SU-DHL-6 (cell line): ENCODE measurements around the gene GPR152.
"Not testable (repeated sequence)": the region's sequence is repeated elsewhere in the genome, so short reads cannot be mapped to it uniquely, and the experiment has no call there.

Experiments
- H2AFZ ChIP-seq: fragments of 200-600 bp; sonication (generic); 2 replicates; pipeline ENCODE4 v1.6.1; 2014; ENCODE audit warnings: low read depth, mild to moderate bottlenecking, moderate library complexity, mixed read lengths, antibody characterized with exemption, low read length; ENCODE audit not compliant: severe bottlenecking
- H3F3A ChIP-seq: fragments of 200-600 bp; shearing (Covaris generic); 2 replicates; pipeline ENCODE4 v1.6.0; 2016; ENCODE audit warnings: antibody characterized with exemption, mild to moderate bottlenecking; ENCODE audit not compliant: insufficient read depth
- H3K27ac ChIP-seq: fragments of 200-600 bp; sonication (generic); 2 replicates; pipeline ENCODE4 v1.5.1; 2016; ENCODE audit warnings: low read depth, mild to moderate bottlenecking, low read length, moderate library complexity, mixed read lengths
- H3K27me3 ChIP-seq: fragments of 200-600 bp; sonication (generic), shearing (Covaris generic); 2 replicates; pipeline ENCODE4 v1.6.0; 2014; ENCODE audit warnings: mild to moderate bottlenecking, low read length
- H3K36me3 ChIP-seq: fragments of 200-600 bp; sonication (generic); 2 replicates; pipeline ENCODE4 v1.6.1; 2014; ENCODE audit warnings: mild to moderate bottlenecking, low read length, mixed read lengths
- H3K4me2 ChIP-seq: fragments of 300-600, 200-600 bp; shearing (Covaris generic), sonication (generic); 2 replicates; pipeline ENCODE4 v1.6.0; 2014; ENCODE audit warnings: low read length, low read depth, mild to moderate bottlenecking; ENCODE audit not compliant: poor library complexity, severe bottlenecking
- H3K4me3 ChIP-seq: fragments of 200-600 bp; sonication (generic); 2 replicates; pipeline ENCODE4 v1.5.1; 2014; ENCODE audit warnings: antibody characterized with exemption, low read length, mild to moderate bottlenecking, mixed read lengths; ENCODE audit not compliant: insufficient read depth, poor library complexity, severe bottlenecking
- H3K79me2 ChIP-seq: fragments of 200-600 bp; sonication (generic); 2 replicates; pipeline ENCODE4 v1.6.1; 2014; ENCODE audit warnings: mild to moderate bottlenecking, low read length, moderate library complexity; ENCODE audit not compliant: insufficient read depth
- H3K9ac ChIP-seq: fragments of 200-600 bp; sonication (generic); 2 replicates; pipeline ENCODE4 v1.7.0; 2014; ENCODE audit warnings: mild to moderate bottlenecking, low read length
- H3K9me2 ChIP-seq: fragments of 200-600 bp; sonication (generic); replicated peaks from 2 replicates; pipeline ENCODE4 v1.6.1; 2014; ENCODE audit warnings: low read length; ENCODE audit not compliant: insufficient read depth
- H3K9me3 ChIP-seq: fragments of 200-600 bp; sonication (generic); 2 replicates; pipeline ENCODE4 v1.6.1; 2014; ENCODE audit warnings: low read length, mixed read lengths; ENCODE audit not compliant: insufficient read depth
- H4K20me1 ChIP-seq: fragments of 200-600 bp; sonication (generic); 2 replicates; pipeline ENCODE4 v1.6.1; 2014; ENCODE audit warnings: low read depth, mild to moderate bottlenecking, antibody characterized with exemption, low read length, moderate library complexity, mixed read lengths
- EZH2phosphoT487 ChIP-seq: fragments of 200-600 bp; sonication (generic), shearing (Covaris generic); conservative IDR thresholded peaks from 2 replicates; pipeline ENCODE4 v1.6.1; 2018; ENCODE audit warnings: mild to moderate bottlenecking, antibody characterized with exemption, low read length, moderate library complexity, mixed read lengths
- TF ChIP-seq, protein P1 (sequence below): fragments of 200-600 bp; sonication (generic); IDR thresholded peaks from one replicate; pipeline ENCODE4 v1.5.1; 2017; ENCODE audit warnings: antibody characterized with exemption, mild to moderate bottlenecking, low read length, moderate library complexity; ENCODE audit not compliant: insufficient read depth, poor library complexity, severe bottlenecking

Gene GPR152

DNA sequence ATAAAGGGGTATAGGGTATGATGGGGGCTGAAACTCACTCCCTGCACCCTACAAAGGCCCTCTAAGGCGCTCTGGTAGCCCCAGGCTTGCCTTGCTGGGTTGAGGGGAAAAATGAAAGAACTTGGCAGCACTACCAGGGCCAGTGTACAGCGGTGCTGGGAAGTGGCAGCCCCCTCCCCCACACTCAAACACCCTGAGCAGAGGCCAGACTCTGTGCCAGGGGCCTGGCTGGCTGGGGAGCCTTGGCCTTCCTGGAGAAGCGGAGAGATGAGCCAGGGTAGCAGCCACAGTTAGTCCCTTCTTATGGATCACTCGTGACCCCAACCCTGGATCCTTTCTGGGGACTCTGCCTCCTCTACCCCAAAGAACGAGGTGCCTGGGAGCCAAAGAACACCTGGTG, 13.8 kb upstream of the GPR152 start:
- H3K27me3 ChIP-seq: no peaks in the 10 kb centered on the region
- H3K27ac ChIP-seq: peak overlapping the region; percentile 94
- H2AFZ ChIP-seq: no peak overlapping the region
- H3K9me3 ChIP-seq: no peaks in the 10 kb centered on the region
- H3K36me3 ChIP-seq: no peaks in the 10 kb centered on the region
- peak overlapping the region; percentile 96 for H3K9ac ChIP-seq
- H3K9me2 ChIP-seq: no peaks in the 10 kb centered on the region
- peak overlapping the region; percentile 86 for H3K4me3 ChIP-seq
- H4K20me1 ChIP-seq: no peaks in the 10 kb centered on the region
- H3K4me2 ChIP-seq: peak overlapping the region; percentile 89
- peaks cover 44% of the 10 kb centered on the region for H3F3A ChIP-seq
- no peak for TF ChIP-seq EZH2phosphoT487
- TF ChIP-seq, protein P1, sequence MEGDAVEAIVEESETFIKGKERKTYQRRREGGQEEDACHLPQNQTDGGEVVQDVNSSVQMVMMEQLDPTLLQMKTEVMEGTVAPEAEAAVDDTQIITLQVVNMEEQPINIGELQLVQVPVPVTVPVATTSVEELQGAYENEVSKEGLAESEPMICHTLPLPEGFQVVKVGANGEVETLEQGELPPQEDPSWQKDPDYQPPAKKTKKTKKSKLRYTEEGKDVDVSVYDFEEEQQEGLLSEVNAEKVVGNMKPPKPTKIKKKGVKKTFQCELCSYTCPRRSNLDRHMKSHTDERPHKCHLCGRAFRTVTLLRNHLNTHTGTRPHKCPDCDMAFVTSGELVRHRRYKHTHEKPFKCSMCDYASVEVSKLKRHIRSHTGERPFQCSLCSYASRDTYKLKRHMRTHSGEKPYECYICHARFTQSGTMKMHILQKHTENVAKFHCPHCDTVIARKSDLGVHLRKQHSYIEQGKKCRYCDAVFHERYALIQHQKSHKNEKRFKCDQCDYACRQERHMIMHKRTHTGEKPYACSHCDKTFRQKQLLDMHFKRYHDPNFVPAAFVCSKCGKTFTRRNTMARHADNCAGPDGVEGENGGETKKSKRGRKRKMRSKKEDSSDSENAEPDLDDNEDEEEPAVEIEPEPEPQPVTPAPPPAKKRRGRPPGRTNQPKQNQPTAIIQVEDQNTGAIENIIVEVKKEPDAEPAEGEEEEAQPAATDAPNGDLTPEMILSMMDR: no peak
- H3K79me2 ChIP-seq: peaks cover 20% of the 10 kb centered on the region

DNA sequence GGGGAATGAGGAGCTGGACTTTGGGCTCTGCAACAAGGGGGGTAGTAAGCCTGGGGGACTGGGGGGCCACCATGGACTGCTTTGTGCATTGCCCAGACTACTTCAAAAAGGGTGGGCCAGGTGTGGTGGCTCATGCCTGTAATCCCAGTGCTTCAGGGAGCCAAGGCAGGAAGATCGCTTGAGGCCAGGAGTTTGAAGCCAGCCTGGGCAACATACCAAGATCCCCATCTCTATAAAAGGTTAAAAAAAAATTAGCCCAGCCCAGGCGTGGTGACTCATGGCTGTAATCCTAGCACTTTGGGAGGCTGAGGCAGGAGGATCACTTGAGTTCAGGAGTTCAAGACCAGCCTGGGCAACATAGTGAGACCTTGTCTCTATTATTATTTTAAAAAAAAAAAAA, 13.0 kb upstream of the GPR152 start:
- not testable (repeated sequence) for H3K36me3 ChIP-seq, H2AFZ ChIP-seq
- H3K4me3 ChIP-seq: peak overlapping the region; percentile 63

DNA sequence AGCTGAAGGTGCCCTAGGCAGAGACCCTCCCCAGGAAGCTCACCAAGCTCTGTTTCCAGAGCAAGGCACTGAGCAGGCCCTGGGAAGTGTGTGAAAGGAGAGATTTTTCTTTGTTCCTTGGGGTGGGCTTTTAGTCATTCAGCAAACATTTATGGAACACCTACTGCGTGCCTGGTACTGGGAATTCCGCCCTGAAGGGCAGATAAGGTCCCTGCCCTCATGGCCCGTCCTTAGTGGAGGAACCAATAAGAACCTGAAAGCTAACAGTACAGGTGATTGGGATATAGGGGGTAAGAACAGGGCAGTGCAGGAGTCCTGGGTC, 12.6 kb upstream of the GPR152 start:
- Histone ChIP-seq H3K27me3 (no peaks in the 10 kb centered on the region), H3K27ac (peak overlapping the region; percentile 94), H4K20me1 (no peaks in the 10 kb centered on the region), H3K9ac (peak overlapping the region; percentile 99), H3K79me2 (peaks cover 20% of the 10 kb centered on the region), H3F3A (peaks cover 56% of the 10 kb centered on the region), H3K36me3 (no peaks in the 10 kb centered on the region), H3K4me3 (peak overlapping the region; percentile 63), H2AFZ (no peak overlapping the region), H3K4me2 (peak overlapping the region; percentile 89), H3K9me3 (no peaks in the 10 kb centered on the region), H3K9me2 (no peaks in the 10 kb centered on the region)
- TF ChIP-seq, protein P1: no peak
- TF ChIP-seq EZH2phosphoT487: no peak

More for the DNA sequence above, 13.0 kb upstream of the GPR152 start:
- H3K4me2 ChIP-seq: peak overlapping the region; percentile 89
- H3K27ac ChIP-seq: peak overlapping the region; percentile 94
- not testable (repeated sequence) for H3K9me2 ChIP-seq, H3K9me3 ChIP-seq, H3K27me3 ChIP-seq, H4K20me1 ChIP-seq
- H3K9ac ChIP-seq: peak overlapping the region; percentile 99
- peaks cover 52% of the 10 kb centered on the region for H3F3A ChIP-seq
- peaks cover 20% of the 10 kb centered on the region for H3K79me2 ChIP-seq

DNA sequence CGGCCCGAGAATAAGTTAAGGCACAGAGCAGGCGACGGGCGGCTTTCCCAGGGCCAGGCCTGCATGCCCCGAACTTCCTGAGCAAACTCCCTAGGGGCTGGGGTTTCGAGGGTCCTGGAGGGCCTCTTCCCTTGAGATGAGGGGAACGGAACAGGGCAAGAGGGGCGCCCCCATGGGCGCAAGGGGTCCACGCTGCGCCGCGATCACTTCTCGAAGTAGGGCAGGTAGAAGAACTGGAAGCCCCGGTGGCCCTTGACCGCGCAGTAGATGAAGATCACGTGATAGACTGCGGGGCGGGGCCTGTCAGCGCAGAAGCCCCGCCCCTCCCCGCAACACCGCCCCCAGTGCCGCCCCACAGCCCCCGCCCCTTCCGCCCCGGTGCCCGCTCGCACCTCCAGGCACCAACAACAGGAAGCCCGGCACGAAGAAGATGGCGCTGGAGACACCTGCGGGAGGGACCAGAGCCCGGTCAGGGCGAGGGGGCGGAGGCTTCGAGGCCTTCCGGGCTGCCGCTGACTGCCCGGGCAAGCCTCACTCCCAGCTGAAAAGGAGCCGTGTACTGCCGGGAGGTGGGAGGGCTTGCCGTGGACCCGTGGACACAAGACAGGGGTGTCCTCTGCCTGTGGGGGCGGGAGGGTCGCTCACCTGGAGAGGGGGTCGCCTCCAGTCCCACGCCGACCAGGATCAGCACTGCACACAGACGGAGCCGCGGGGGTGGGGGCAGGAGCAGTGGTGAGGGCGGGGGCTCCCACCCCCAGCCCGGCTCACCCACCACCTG, 12.1 kb upstream of the GPR152 start:
- H3K4me3 ChIP-seq: peak overlapping the region; percentile 63
- H2AFZ ChIP-seq: no peak overlapping the region

More for the DNA sequence above, 12.1 kb upstream of the GPR152 start:
- Histone ChIP-seq H4K20me1 (no peaks in the 10 kb centered on the region), H3K27me3 (no peaks in the 10 kb centered on the region), H3K4me2 (peak overlapping the region; percentile 89), H3K9me3 (no peaks in the 10 kb centered on the region), H3K36me3 (no peaks in the 10 kb centered on the region), H3K9ac (peak overlapping the region; percentile 99), H3K27ac (peak overlapping the region; percentile 94), H3K79me2 (peaks cover 20% of the 10 kb centered on the region), H3F3A (peaks cover 61% of the 10 kb centered on the region), H3K9me2 (no peaks in the 10 kb centered on the region)
- no peak for TF ChIP-seq EZH2phosphoT487
- TF ChIP-seq, protein P1: no peak
